H9 (cell line): Measurements from ENCODE around the gene HYAL2. TPM values are rescaled to one million over a fixed set of nuclear protein-coding genes. Genes with fewer than 3 reads are reported as not detected.

Experiments used
- DNase-seq: peaks from one replicate; pipeline ENCODE4 v3.0.0-alpha.2; 2017
- H2AFZ ChIP-seq: one replicate; pipeline ENCODE4 v1.6.1; 2013; ENCODE audit warnings: mild to moderate bottlenecking, low read length, control low read depth, moderate library complexity
- H2AK5ac ChIP-seq: 2 replicates; pipeline ENCODE4 v1.6.1; 2013; ENCODE audit warnings: low read length, control low read depth, mixed read lengths; ENCODE audit not compliant: insufficient read length
- H2BK120ac ChIP-seq: one replicate; pipeline ENCODE4 v1.6.1; 2013; ENCODE audit warnings: low read depth, mild to moderate bottlenecking, low read length, control low read depth, inconsistent platforms; ENCODE audit not compliant: poor library complexity, severe bottlenecking
- H2BK12ac ChIP-seq: 2 replicates; pipeline ENCODE4 v1.6.1; 2013; ENCODE audit warnings: low read length, control low read depth, mixed read lengths, low read depth; ENCODE audit not compliant: insufficient read length
- H2BK15ac ChIP-seq: 2 replicates; pipeline ENCODE4 v1.6.1; 2013; ENCODE audit warnings: low read depth, low read length, control low read depth
- H2BK20ac ChIP-seq: one replicate; pipeline ENCODE4 v1.6.1; 2013; ENCODE audit warnings: low read depth, mild to moderate bottlenecking, low read length, control low read depth, inconsistent platforms; ENCODE audit not compliant: poor library complexity, severe bottlenecking
- H2BK5ac ChIP-seq: 2 replicates; pipeline ENCODE4 v1.6.1; 2013; ENCODE audit warnings: low read length, control low read depth, mixed read lengths; ENCODE audit not compliant: insufficient read length
- H3K14ac ChIP-seq: 2 replicates; pipeline ENCODE4 v1.6.1; 2013; ENCODE audit warnings: low read length, control low read depth; ENCODE audit not compliant: insufficient read depth
- H3K18ac ChIP-seq: 2 replicates; pipeline ENCODE4 v1.6.1; 2013; ENCODE audit warnings: low read depth, mild to moderate bottlenecking, mixed read lengths, low read length, control low read depth; ENCODE audit not compliant: insufficient read length
- H3K23ac ChIP-seq: 2 replicates; pipeline ENCODE4 v1.6.1; 2013; ENCODE audit warnings: low read length, control low read depth, mixed read lengths, low read depth; ENCODE audit not compliant: insufficient read length
- H3K23me2 ChIP-seq: 2 replicates; pipeline ENCODE4 v1.6.1; 2013; ENCODE audit warnings: low read depth, mild to moderate bottlenecking, mixed read lengths, low read length, control low read depth; ENCODE audit not compliant: insufficient read length, poor library complexity, severe bottlenecking
- H3K27ac ChIP-seq: 2 replicates; pipeline ENCODE4 v1.5.1; 2013; ENCODE audit warnings: low read length, control low read depth, mixed read lengths, low read depth; ENCODE audit not compliant: insufficient read length
- H3K27me3 ChIP-seq: 2 replicates; pipeline ENCODE4 v1.6.1; 2013; ENCODE audit warnings: low read length, control low read depth, inconsistent platforms; ENCODE audit not compliant: insufficient read depth
- H3K4ac ChIP-seq: 2 replicates; pipeline ENCODE4 v1.6.1; 2013; ENCODE audit warnings: low read depth, mild to moderate bottlenecking, control low read depth, inconsistent platforms, low read length, moderate library complexity
- H3K4me1 ChIP-seq: 2 replicates; pipeline ENCODE4 v1.6.1; 2013; ENCODE audit warnings: low read length, control low read depth, inconsistent platforms; ENCODE audit not compliant: insufficient read depth
- H3K4me2 ChIP-seq: 2 replicates; pipeline ENCODE4 v1.6.1; 2013; ENCODE audit warnings: low read length, control low read depth, mixed read lengths; ENCODE audit not compliant: insufficient read length, insufficient read depth
- H3K56ac ChIP-seq: 2 replicates; pipeline ENCODE4 v1.6.1; 2013; ENCODE audit warnings: low read depth, mild to moderate bottlenecking, mixed read lengths, low read length, control low read depth; ENCODE audit not compliant: insufficient read length
- H3K79me1 ChIP-seq: 2 replicates; pipeline ENCODE4 v1.6.1; 2013; ENCODE audit warnings: low read depth, mild to moderate bottlenecking, moderate library complexity, low read length, control low read depth, inconsistent platforms; ENCODE audit not compliant: insufficient read depth, poor library complexity, severe bottlenecking
- H3K79me2 ChIP-seq: 2 replicates; pipeline ENCODE4 v1.6.1; 2013; ENCODE audit warnings: low read length, control low read depth, inconsistent platforms; ENCODE audit not compliant: insufficient read depth
- H3K9ac ChIP-seq: 2 replicates; pipeline ENCODE4 v1.6.1; 2013; ENCODE audit warnings: low read length, control low read depth, mixed read lengths; ENCODE audit not compliant: insufficient read length; ENCODE audit errors: extremely low read depth
- H3K9me3 ChIP-seq: one replicate; pipeline ENCODE4 v1.6.1; 2013; ENCODE audit warnings: low read depth, low read length, inconsistent platforms; ENCODE audit not compliant: control insufficient read depth
- H3T11ph ChIP-seq: one replicate; pipeline ENCODE4 v1.6.1; 2013; ENCODE audit warnings: mild to moderate bottlenecking, low read length, control low read depth, inconsistent platforms
- H4K20me1 ChIP-seq: one replicate; pipeline ENCODE4 v1.6.1; 2013; ENCODE audit not compliant: control insufficient read depth, insufficient read length, insufficient read depth
- H4K5ac ChIP-seq: 2 replicates; pipeline ENCODE4 v1.6.1; 2013; ENCODE audit warnings: low read depth, mild to moderate bottlenecking, mixed read lengths, low read length, control low read depth; ENCODE audit not compliant: insufficient read length
- H4K8ac ChIP-seq: replicated peaks from 2 replicates; pipeline ENCODE4 v1.6.1; 2013; ENCODE audit warnings: low read length, control low read depth, mixed read lengths, low read depth; ENCODE audit not compliant: insufficient read length
- H4K91ac ChIP-seq: 2 replicates; pipeline ENCODE4 v1.6.1; 2013; ENCODE audit warnings: low read depth, mild to moderate bottlenecking, moderate library complexity, mixed read lengths, low read length, control low read depth; ENCODE audit not compliant: insufficient read length
- H3K27ac Mint-ChIP-seq, 3 experiments: 2 replicates in 2 of 3; 3 replicates in 1 of 3; pipeline ENCODE4 v1.8.0; 2020 to 2021; ENCODE audit warnings: mixed read lengths in 3 of 3, mild to moderate bottlenecking in 1 of 3, moderate library complexity in 1 of 3
- H3K27me3 Mint-ChIP-seq: 2 replicates; pipeline ENCODE4 v1.8.0; 2021; ENCODE audit warnings: low read depth, mild to moderate bottlenecking, moderate library complexity, mixed read lengths
- H3K36me3 Mint-ChIP-seq, 3 experiments: 2 replicates in 2 of 3; 3 replicates in 1 of 3; pipeline ENCODE4 v1.8.0; 2020 to 2021; ENCODE audit warnings: low read depth in 3 of 3, mixed read lengths in 3 of 3; ENCODE audit not compliant: insufficient read depth in 1 of 3
- H3K4me1 Mint-ChIP-seq, 2 experiments: 2 replicates each; pipeline ENCODE4 v1.8.0; 2020; ENCODE audit warnings: mixed read lengths in 2 of 2
- H3K4me3 Mint-ChIP-seq, 2 experiments: 2 replicates in 1 of 2; 3 replicates in 1 of 2; pipeline ENCODE4 v1.8.0; 2020 to 2021; ENCODE audit warnings: mild to moderate bottlenecking in 2 of 2, mixed read lengths in 2 of 2, moderate library complexity in 1 of 2
- H3K9me3 Mint-ChIP-seq, 2 experiments: 2 replicates in 1 of 2; 3 replicates in 1 of 2; pipeline ENCODE4 v1.8.0; 2020; ENCODE audit warnings: mild to moderate bottlenecking in 2 of 2, mixed read lengths in 2 of 2, moderate library complexity in 1 of 2
- WGBS: extraction: QIAGEN DNeasy Blood & Tissue Kit; methylation state at CpG from one replicate; pipeline ENCODE4 v1.1.7; 2013; ENCODE audit warnings: missing lambda C conversion rate, low lambda C conversion rate, mixed read lengths; ENCODE audit not compliant: insufficient read length; ENCODE audit errors: extremely low coverage; 5-methylcytosine and 5-hydroxymethylcytosine counted together
- total RNA-seq: library from RNA; stranded (reverse); gene quantifications from 2 replicates; pipeline ENCODE4 v1.2.1, GENCODE V29; 2021
- TF ChIP-seq, protein P1 (sequence below): fragments of 200-600 bp; sonication (generic); conservative IDR thresholded peaks from 3 replicates; pipeline ENCODE4 v1.8.0; 2021; ENCODE audit warnings: antibody characterized with exemption, mild to moderate bottlenecking

HYAL2 gene
- total RNA-seq, 1 experiment from 2014 or later = 51.9 TPM

DNA sequence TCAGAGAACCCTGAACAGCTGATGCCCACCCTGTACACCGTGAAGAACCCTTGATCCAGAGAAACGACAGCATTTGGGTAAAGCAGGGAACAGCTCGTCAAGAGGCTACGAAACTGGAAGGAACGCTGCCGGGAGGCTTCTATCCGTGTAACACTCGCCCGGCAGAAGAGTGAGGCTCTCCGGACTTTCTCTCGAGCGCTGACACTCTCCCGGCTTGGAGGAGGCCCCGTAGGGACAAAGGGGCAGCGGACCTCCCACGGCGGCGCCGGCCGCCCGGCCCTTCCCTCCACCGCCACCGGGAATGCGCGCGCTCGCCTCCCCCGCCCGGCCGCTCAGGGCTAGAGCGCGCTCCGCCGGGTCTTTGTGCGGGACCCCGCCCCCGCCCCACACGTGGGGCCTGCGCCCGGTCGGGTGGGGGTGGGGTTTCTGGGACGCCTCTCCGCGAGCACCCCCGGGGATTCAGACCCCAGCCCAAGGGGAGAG, 1.7 kb downstream of the HYAL2 start:
- peaks cover 5% of the 10 kb centered on the region; the same call in 1 of the 2 replicates for H3K79me2 ChIP-seq
- H2AK5ac ChIP-seq = no peak overlapping the region
- no peak overlapping the region for H2BK15ac ChIP-seq
- no peaks in the 10 kb centered on the region for H3K9me3 Mint-ChIP-seq
- H3K79me1 ChIP-seq = no peaks in the 10 kb centered on the region
- H3K4me2 ChIP-seq = peak overlapping the region; percentile 83
- DNase-seq = peak; percentile 80
- peak overlapping the region; percentile 72 for H3K9ac ChIP-seq
- no peaks in the 10 kb centered on the region for H3K27me3 Mint-ChIP-seq
- H3K23me2 ChIP-seq = peaks cover 15% of the 10 kb centered on the region
- peaks cover 6% of the 10 kb centered on the region; the same call in 1 of the 2 replicates for H3K4me1 ChIP-seq
- H3K4me1 Mint-ChIP-seq = peaks cover 27 to 42% of the 10 kb centered on the region in 2 experiments
- H3K4me3 Mint-ChIP-seq = peak overlapping the region; percentile 85 to 97
- H2AFZ ChIP-seq = no peak overlapping the region
- H4K91ac ChIP-seq = no peak overlapping the region
- H2BK12ac ChIP-seq = no peak overlapping the region
- H3K14ac ChIP-seq = peak overlapping the region; percentile 87; the same call in 1 of the 2 replicates
- H3T11ph ChIP-seq = no peak overlapping the region
- H3K18ac ChIP-seq = no peak overlapping the region
- no peaks in the 10 kb centered on the region for H3K9me3 ChIP-seq
- H3K4ac ChIP-seq = no peak overlapping the region
- H2BK120ac ChIP-seq = no peak overlapping the region
- no peak overlapping the region for H2BK5ac ChIP-seq
- no peak overlapping the region for H3K23ac ChIP-seq
- peaks cover 37 to 58% (median 47%) of the 10 kb centered on the region in 3 experiments for H3K36me3 Mint-ChIP-seq
- H3K27me3 ChIP-seq = no peaks in the 10 kb centered on the region
- no peak overlapping the region for H3K56ac ChIP-seq
- TF ChIP-seq, protein P1, sequence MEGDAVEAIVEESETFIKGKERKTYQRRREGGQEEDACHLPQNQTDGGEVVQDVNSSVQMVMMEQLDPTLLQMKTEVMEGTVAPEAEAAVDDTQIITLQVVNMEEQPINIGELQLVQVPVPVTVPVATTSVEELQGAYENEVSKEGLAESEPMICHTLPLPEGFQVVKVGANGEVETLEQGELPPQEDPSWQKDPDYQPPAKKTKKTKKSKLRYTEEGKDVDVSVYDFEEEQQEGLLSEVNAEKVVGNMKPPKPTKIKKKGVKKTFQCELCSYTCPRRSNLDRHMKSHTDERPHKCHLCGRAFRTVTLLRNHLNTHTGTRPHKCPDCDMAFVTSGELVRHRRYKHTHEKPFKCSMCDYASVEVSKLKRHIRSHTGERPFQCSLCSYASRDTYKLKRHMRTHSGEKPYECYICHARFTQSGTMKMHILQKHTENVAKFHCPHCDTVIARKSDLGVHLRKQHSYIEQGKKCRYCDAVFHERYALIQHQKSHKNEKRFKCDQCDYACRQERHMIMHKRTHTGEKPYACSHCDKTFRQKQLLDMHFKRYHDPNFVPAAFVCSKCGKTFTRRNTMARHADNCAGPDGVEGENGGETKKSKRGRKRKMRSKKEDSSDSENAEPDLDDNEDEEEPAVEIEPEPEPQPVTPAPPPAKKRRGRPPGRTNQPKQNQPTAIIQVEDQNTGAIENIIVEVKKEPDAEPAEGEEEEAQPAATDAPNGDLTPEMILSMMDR = no peak; the same call in 2 of the 3 replicates
- no CpG with 5 or more reads among the region's 45 CpGs for whole genome bisulfite sequencing
- H3K27ac ChIP-seq = no peak overlapping the region
- no peak overlapping the region for H4K5ac ChIP-seq
- H4K8ac ChIP-seq = no peak overlapping the region
- no peak overlapping the region for H2BK20ac ChIP-seq
- peak overlapping the region; percentile 76 to 93 (median 92); a peak in 6 of 7 replicates for H3K27ac Mint-ChIP-seq
- H4K20me1 ChIP-seq = no peaks in the 10 kb centered on the region
